T1000 (cell line): ENCODE results near the gene UBE2N.
A peak's percentile ranks its signal among the peaks of the same experiment; 100 is the strongest.
"Not testable (repeated sequence)": the region's sequence is repeated elsewhere in the genome, so short reads cannot be mapped to it uniquely, and the experiment has no call there.

Source experiments
- DNase-seq: peaks from one replicate; lab custom pipeline; 2025; ENCODE audit warnings: mixed read lengths; lab: John Stamatoyannopoulos, UW

UBE2N gene

DNA sequence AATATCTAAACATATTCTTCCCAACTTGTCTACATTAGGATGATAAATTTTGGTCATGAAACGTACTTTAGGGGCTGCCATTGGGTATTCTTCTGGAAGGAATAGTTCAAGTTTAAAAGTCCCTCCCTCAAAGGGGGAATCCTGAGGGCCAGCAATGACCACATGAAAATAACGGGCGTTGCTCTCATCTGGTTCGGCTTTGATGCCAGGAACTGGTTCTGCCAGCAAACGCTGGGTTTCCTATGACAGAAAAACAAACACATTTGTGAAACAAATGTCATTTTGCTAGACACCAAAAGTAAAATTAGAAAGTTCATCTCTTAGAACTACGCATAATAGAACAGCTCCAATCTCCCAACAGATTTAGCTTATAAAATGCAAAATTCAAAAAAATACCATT, 30.7 kb downstream of the UBE2N start:
- DNase-seq, result not testable (repeated sequence)

DNA sequence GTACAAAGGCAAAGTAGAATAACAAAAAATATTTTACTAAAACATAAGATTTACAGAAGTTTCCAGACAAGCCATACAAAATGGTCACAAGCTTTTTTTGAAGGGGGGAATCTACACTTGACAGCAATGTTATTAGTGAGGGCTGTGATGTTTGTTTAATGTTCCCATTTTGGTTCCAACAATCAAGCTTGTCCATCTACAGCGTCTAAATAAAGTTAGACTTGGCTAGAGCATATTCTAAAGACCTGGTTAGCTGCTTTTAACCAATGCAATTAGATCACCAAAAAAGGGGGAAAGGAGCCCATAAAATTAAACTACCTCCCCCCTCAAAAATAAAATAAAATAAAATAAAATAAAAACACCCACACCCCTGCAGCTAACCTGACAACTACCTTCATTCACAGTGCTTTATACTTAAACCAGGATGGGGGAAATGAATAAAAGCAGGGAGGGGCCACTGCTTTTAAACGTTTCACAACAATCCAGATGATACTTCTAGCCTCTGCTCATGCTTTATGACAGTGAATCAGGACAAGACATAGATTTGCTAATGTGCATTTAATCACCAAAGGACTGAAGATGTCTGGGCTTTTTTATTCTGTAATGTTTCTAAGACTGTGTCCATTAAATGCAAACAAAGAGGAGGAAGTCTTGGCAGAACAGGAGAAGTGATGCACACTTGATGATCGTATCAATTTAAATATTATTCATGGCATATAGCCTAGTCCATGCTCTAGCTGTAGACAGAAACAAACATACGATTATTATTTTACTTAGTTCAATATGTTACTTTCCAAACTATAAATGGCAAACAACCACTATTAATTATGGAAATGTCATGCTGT, 32.2 kb downstream of the UBE2N start:
- DNase-seq, result not testable (repeated sequence)

DNA sequence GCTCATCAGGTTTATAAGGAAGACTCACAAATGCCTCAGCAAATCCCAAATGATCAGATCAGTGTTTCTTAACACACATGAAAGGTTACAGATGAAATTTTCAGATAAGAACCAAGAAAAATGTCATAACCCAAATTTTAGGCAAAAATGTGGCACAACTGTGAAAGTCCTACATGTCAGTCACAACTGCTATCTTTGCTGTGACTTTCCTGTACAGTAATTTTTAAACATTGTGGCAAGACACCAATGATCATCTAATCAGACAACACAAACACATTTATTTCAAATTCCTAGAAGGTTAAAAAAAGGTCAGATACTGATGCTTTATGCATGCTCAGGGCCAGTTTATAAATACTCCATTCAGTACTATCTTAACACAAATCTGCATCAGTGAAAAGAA, 32.9 kb downstream of the UBE2N start:
- no peak for DNase-seq

DNA sequence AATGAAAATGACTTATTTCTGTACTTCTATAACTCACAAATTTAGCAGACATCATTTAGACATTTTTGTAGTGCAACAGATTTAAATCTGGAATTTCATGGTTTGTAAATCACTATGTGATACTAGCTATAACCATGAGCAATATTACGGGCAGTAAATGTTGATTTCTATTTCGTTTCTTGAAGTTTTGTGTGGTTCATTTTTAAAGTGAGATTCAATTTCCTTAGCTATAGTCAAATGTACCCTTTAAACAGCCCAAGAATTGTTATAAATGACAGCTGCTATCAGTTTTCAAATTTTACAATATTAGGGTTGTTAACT, 33.8 kb downstream of the UBE2N start:
- no peak for DNase-seq

DNA sequence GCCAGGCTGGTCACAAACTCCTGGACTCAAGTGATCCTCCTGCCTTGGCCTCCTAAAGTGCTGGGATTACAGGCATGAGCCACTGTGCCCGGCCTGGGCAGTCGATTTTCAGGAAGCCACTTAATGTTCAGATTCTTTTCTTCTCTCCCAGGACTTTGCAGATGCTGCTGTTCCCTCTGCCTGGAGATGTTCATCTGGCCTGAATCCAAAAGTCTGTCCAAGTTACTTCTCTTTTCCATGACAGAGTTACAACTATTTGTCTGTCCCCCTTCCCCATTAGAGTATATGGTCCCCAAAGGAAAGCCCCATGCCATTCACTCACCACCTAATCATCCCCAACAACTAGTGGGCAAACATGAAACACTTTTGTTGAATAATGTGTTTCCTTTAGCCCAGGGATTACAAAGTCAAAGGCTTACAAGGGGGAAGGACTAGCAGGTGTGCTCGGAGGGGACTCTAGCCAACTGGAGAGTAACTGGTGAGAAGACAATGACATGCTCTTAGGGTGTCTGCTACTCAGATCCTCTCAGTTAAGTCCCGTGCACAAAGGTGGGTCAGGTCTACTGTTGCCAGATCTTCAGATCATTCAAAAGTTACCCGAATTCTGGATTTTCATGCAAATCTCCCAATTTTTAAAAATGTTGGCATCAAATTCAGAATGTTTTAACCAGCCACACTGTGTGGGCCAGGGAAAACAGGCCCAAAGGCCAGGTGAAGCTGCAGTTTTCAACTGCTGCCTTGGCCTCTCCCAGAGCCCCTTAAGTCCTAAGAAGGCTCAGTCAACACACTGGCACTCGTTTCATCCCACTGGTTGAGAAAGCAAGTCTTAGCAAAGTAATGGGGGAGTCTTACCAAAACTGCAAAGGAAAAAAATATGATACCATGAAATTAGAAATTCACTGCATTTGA, 34.4 kb downstream of the UBE2N start:
- DNase-seq, result no peak

DNA sequence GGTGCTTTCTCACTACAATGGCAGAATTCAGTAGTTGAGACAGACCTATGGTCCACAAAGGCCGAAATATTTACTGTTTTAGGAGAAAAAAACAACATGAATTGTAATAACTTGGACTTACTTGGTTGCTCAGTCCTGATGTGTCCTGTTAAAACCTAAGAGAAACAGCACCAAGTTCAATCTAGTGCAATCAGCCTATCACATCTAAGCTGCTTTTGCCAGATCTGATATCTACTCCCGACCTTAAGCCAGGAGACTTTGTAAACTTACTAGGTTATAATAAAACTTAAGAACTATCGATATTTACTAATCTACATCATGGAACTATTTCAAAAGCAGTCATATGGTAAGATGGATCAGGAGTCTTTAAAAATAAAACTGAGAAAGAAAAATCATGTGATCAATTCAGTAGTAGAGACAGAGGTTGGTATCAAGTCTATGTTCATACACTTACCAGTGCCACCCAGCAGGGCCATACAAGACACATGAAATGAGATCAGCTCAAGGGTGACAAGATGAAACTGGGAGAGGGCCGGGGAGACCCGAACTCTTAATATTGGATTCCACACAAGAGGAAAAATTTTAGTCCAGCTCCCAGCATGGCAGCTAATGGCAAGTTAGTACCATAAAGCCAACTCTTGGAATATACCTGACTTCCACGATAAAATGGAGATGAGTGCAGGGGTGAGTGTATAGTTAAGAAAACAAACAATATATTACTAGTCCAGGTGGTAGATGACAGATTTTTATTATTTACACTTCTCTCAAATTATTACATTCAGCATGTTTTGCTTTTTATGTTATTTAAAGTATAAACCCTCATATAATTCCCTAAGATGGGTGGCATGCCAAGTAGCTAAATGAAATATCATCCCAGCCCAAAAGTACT, 36.5 kb downstream of the UBE2N start:
- no peak for DNase-seq

DNA sequence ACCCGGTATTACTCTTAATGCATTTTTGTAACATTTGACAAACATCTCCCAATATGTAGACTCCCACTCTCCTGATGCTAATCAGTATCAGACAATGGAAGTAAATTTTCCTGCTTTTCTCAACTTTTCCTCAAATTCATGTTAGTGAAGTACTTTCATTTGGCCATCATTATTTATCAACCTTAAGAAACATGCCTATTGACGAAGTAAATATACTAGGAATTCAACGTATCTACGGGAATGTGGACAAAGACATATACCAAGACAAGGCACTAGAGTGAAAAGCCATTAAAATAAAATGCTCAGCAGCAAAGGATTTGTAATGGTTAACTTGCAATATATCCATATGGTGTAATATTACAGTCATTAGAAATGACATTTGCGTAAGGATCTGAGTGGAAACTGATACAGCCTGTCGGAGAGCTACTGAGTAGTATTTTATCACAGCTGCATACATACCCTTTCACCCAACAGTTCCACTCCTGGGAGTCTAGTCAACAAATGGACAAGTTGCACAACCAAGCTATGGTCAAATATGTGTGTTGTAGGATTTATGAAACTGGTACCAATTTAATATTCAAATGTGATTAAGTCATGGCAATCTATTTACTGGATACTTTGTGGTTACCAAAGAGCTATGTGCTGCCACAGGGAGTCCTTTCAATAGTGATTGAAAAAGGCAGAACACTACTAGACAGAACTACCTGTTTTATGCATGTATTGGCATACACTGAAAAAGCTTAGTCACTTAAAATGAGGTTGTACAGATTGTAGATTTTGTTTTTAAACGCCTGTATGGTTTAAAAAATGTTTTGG, 37.6 kb downstream of the UBE2N start:
- no peak for DNase-seq

DNA sequence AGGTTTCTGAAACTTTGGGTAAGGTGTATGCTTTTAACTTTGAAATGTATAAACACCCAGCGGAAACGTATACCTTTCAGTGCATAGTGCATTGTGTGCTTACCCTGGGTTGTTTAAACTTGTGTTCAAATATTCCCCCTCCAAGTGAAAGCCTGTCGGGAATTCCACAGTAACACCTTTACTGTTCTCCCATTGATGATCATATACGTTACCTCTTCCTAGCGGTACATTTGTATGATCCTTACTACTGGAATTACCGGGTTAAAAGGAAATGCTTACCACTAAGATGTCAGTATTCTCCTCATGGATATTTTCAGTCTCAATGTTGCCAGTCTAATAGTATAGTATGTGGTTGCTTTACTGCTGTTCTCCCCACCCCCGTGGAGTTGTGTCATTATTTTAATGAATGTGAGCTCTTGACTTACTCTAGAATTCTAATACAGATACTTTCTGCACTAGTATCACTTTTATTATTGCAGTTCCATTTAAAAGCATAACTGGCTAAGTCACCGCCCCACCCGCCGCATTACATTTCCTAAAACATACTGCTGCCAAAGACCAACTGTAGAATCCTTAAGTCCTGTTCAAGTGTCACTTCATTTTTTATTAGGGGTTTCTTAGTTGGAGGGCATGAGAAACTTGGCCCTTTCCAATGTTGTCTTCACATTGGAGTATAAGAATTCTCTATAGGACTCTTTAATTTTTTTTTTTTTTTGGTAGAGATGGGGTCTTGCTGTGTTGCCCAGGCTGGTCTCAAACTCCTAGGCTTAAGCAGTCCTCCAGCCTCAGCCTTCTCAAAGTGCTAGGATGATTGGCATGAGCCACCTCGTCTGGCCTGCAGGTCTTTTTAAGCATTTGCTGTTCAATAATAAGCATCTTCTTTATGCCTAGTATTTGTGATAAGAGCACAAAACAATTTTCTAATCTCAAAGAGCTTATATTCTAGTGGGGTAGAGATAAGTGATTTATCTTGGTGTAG, 39.1 kb downstream of the UBE2N start:
- no peak for DNase-seq

DNA sequence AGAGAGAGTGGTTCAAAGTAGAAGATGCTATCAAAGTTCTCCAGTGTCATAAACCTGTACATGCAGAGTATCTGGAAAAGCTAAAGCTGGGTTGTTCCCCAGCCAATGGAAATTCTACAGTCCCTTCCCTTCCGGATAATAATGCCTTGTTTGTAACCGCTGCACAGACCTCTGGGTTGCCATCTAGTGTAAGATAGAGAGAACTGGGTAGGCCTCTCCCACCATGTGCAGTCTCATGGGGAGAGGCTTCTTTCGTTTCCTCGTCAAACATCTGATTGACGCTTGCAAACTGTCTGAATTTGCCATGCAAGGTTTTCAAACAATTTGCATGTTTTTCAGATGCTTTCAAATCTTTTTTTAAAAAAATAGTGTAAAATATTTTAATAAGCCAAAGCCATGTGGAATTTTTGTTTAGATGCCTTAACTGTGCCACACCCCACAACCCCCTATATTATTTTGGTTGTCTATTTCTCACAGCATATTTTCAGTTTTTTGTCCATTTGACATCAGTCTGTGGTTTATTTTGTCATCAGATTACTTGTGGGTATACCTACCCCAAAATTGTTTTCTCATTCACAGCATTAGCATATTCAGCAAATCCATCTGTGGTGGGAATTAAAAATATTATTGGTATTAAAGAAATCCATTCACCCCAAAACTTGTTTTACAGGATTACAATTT, 42.4 kb downstream of the UBE2N start:
- not testable (repeated sequence) for DNase-seq

DNA sequence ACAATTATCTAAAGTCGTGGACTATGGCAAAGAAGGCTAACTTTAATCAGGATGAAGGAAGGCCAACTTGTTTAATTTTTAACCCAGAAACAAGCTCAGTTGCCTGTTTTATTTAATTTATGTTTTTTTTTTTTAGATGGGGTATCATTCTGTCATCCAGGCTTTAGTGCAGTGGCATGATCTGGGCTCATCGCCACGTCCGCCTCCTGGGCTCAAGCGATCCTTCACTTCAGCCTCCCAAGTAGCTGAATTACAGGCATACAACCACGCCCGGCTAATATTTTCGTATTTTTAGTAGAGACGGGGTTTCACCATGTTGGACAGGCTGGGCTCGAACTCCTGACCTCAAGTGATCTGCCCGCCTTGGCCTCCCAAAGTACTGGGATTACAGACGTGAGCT, 44.3 kb downstream of the UBE2N start:
- no peak for DNase-seq

DNA sequence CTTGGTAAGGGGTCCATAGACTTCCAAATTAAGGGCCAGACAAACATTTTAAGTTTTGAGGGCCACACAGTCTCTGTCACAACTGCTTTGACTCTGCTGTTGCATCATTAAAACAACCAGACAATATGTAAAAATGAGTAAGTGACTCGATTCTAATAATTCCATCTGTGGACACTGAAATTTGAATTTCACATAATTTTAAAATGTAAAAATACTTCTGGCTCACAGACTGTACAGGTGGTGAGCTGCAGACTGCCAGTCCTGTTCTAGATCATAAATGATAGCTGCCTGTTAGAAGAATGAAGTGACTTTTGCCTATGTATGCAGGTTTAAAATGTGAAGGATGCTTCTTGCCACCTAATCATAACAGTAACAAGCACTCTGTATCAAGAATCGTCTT, 48.3 kb downstream of the UBE2N start:
- no peak for DNase-seq

GRCh38 chr12:93390549-93391297, 51.0 kb downstream of the UBE2N start:
- DNase-seq, result no peak

- no peak for DNase-seq
Measured at GRCh38 chr12:93390031-93390430, 51.7 kb downstream of the UBE2N start.

- DNase-seq, result peak; percentile 85
Measured at GRCh38 chr12:93387780-93388179, 54.0 kb downstream of the UBE2N start.

- DNase-seq, result not testable (repeated sequence)
Measured at GRCh38 chr12:93381976-93382437, 59.7 kb downstream of the UBE2N start.

DNA sequence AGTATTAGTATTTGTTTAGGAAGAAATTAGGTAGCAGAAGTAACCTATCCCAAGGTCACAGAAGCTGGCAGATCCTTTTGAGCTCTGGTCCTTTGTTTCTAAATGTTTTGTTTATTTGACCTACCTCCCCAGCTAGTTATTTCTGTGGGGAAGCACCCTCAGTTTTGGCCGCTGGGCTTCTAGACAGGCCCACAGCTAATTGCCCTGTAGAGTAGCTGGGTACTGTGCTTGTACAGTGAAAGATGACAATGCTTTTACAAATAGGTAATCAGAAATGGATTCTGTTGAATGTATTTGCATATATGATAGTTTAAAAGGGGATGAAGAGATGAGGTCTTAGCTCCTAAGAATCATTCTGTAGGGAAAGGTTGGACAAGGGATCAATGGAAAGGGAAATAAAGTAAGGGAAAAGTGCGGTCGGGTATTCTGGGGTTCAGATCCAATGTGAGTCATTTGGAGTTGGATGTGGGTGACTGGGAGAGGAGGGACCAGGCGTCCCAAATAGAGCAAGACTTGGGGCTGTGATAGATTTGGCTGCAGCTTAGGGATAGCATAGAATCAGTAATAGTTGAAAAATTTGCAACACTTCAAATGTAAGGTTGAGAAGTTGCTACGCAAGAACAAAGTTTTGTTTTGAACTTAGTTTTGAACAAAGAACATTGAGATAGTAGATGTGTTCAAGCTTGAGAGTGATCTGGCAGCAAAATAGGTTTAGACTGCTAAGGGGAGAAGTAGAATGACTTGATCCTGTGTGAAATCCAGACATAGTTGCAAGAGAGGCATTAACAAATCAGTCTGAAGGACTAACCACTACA, 60.4 kb downstream of the UBE2N start:
- DNase-seq, result no peak

DNA sequence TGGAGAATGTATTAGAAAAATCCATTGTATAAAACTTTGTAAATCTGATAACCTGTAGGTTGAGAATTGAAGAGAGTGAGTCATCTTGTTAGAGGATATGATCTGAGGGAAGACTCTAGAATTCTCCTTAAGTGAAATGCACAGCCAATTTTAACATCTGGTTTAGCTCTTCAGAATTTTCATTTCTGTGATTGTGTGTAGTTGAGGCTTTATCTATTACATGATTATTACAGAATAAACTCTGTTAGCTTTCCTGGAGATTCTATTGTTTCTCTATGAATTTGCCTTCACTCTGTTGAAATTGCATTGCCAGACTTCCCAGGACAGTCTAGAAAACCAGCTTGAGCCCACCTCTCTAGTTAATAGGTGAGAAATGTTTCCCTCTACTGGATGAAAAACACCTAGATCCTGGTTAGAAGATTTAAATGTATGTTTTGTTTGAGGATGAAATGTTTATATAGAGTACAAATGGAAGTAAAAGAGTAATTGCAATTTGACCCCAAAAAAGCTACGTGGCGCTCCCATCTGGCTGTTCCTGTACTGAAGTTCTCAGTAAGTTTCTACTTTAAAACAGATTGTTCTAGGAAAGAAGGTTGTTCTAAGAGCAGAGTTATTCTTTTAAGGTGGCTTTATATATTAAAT, 61.1 kb downstream of the UBE2N start:
- no peak for DNase-seq
